NCI-H2196 (cell line): ENCODE data around the gene NRXN3.
"Not testable (repeated sequence)": the region's sequence is repeated elsewhere in the genome, so short reads cannot be mapped to it uniquely, and the experiment has no call there.

ENCODE experiments used
- DNase-seq: peaks from one replicate; lab custom pipeline; 2025; ENCODE audit not compliant: unreplicated experiment; lab: John Stamatoyannopoulos, UW

Gene NRXN3

DNA sequence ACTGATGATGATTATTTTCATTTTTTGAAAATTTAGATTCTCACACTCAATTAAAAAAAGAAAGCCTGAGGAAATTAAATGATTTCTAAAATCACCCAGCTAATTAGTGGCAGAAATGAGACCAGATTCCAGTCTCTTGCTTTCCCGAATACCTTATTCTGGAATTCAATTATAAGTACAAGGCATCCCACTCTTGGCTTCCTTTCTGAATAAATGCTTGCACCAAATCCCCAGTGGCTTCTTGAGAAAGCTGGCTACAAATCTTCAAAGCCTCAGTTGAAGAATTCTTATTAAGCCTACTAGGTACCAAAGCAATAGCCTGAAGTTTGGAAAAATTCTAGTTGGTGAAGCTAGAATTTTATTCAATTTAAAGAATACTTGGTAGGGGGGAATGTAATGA lies 1564.5 kb downstream of the NRXN3 start:
- DNase-seq = no peak

DNA sequence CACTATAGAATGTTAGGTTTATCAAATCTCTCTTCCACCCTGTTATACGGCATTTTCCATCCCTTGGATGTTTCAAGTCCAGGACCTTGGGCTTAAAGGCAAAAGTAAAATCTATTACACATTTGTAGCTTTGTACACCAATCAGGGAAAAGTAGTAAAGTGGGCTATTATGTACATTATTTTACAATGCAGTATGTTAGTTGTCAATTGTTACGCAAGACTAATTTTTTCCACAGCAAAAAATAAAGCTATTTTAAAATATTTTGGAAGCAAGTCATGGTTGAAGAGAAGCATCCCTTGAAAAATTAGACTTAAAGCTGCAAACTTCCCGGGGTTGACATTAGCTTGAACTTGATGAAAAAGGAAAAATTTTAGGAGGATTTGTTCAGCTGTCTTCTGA lies 1564.9 kb downstream of the NRXN3 start:
- DNase-seq = no peak

DNA sequence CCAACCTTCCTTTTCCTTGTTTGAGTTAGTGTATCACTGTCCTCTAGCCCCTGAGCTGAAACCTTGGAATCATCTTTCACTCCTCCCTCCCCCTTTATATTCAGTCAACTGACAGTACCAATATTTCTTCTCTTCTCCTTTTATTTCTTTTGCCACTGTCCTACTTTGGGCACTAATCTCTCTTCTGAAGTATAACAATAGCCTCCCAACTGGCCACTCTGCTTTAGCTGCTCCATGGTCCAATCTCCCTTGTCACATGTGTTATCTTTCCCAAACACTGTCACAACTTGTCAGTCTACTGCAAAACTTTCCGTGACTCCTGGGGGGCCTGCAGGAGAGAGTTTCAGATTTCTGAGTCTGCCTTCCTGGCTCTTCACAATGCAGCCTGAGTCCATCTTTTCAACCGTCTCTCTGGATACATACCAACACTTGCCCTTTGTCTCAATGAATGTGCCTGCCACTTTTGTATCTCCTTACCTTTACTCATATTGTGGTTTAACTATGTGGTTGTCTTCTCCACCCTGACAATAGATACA lies 1570.0 kb downstream of the NRXN3 start:
- DNase-seq = no peak

- DNase-seq = no peak
These were observed 1572.0 kb downstream of the NRXN3 start for GRCh38 chr14:79742142-79742541.

DNA sequence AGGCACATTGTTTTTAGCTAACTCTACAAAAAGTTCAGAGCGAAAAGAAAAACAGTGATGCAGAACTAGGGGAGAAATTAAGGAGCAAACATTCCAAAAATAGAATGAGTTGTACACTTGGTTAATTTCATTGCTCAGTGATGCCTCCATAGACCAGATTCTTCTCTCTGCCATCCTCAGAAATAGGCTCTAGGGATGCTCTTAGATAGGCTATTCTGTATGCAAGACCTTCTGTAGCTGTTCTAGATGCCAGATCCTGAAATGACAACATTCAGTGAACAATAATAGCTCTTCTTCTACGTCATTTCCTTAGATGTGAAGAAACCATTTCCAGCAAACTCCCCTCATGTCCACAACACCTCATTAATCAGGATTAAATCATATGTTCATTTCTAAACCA lies 1574.9 kb downstream of the NRXN3 start:
- no peak for DNase-seq

- no peak for DNase-seq
These were observed 1578.9 kb downstream of the NRXN3 start for GRCh38 chr14:79749065-79749464.

DNA sequence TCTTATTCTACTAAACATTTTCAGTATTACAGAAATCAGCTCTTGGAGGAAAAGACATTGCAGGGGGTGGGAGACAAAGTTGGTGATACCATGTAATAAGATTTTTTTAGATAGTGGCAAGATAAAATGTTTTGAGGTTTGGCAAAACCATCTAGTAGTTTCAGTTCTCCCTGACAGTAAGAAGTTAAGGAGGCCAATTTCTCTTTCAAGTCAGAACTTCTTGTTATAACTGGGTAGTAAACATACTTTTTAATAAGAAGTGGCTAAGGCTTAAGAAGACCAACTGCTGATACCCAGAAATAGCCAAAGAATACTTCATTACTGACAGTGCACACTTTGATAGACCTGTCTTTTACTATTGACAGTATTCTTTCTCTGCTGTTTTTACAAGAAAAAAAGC lies 1588.8 kb downstream of the NRXN3 start:
- DNase-seq = no peak

- DNase-seq = no peak
These were observed 1594.2 kb downstream of the NRXN3 start for GRCh38 chr14:79764323-79764722.

DNA sequence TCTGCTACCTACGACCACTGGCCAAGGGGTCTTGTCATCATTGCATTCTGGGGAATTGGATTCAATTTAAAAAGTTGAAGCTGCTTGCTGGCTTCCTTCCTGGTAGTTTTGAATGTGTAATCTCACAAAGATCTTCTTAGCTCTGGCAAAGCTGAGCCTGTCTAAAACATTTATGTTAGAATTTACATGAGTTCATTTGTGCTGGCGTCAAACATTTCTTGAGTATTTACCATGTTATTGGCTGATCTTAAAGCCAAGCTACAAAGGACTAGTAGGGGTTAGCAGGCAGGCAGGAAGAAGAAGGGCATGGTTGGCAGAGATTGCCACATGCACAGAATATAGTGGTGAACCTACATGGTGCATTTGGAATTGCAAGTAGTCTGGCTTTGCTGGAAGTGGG lies 1596.3 kb downstream of the NRXN3 start:
- no peak for DNase-seq

DNA sequence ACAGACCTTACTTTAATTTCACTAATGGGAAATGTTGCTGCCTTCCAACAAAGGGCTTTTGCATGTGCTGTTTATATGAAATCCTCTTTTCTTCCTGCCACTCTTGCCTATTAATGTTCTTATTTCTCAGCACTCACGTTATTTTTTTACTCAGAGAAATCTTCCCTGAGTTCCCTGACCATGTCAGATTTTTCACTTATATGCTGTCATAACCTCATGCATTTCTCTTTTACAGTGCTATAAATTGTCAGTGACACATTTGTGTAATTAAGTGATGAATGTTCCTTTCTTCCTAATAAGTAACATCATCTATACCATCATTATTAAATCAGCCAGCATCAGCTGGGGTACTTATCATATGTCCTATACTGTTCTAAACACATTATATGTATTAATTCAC lies 1597.1 kb downstream of the NRXN3 start:
- DNase-seq = no peak

DNA sequence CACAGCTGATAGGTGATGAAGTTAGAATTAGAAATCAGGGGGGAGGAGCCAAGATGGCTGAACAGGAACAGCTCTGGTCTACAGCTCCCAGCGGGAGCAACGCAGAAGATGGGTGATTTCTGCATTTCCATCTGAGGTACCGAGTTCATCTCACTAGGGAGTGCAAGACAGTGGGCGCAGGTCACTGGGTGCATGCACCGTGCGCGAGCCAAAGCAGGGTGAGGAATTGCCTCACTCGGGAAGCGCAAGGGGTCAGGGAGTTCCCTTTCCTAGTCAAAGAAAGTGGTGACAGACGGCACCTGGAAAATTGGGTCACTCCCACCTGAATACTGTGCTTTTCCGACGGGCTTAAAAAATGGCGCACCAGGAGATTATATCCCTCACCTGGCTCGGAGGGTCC lies 1597.5 kb downstream of the NRXN3 start:
- not testable (repeated sequence) for DNase-seq

GRCh38 chr14:79781882-79782281 lies 1611.7 kb downstream of the NRXN3 start:
- no peak for DNase-seq

DNA sequence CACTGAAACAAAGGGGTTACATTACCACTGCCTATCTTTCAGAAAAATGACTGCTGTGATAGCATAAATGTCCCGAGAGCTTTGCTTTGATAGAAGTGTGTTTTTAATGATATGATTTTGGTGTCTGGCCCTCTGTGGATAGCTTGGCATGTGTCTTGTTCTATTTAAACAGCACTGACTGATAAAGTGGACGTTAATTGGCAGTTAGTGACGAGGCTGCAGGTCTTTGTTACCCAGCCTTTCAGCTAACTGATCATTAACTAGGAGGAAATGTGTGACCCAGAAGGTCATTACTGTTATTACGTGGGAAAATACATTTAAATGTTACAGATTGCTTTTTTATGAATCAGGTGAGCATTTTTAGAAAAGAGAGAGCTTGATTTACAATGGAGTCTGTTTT lies 1612.9 kb downstream of the NRXN3 start:
- no peak for DNase-seq

- no peak for DNase-seq
These were observed 1616.3 kb downstream of the NRXN3 start for GRCh38 chr14:79786522-79786921.

- no peak for DNase-seq
These were observed 1618.2 kb downstream of the NRXN3 start for GRCh38 chr14:79788346-79788745.

DNA sequence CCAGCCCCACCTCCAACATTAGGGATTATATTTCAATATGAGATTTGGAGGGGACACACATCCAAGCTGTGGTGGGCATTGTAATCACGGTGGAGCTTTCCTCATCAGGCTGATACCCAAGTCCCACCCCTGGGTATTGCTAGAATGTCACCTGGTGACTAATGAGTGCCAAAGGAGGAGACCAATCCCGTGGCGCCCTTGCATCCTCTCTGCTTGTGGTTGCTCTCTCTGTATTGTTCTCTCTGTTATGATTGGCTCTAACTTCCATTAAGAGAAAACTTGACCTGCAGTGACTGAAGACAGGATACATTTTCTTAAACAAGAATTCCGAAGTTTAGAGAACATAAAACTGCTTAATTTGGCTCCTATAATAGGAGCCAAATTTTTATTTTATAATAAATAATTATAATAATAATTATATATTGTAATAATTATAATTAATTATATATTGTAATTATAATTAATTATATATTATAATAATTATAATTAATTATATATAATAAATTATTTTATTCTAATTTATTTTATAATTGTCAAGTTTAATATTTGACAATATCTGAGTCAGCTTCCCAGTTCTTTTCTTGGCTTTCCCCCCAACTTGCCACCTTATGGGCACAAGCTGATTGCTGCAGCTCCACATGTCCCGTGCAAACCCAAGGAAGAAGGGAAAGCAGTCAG lies 1621.0 kb downstream of the NRXN3 start:
- DNase-seq = no peak

DNA sequence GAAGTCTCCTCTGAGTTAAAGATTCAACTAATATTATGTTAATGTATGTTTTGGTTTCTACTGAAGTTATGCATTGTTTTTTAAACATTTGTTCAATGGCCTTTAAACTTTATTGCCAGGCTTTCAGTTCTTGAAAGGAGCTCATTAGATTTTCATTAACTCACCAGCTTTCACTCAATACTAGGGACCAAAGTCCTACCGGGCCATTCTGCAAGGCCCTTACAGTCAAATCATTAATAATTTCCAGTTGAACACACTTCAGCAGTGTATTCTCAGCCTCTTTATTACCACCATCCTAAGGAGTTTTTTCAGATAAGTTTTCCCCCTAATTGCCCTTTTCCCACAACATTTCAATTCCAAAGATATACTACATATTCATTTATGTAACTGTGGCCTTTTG lies 1631.9 kb downstream of the NRXN3 start:
- no peak for DNase-seq

DNA sequence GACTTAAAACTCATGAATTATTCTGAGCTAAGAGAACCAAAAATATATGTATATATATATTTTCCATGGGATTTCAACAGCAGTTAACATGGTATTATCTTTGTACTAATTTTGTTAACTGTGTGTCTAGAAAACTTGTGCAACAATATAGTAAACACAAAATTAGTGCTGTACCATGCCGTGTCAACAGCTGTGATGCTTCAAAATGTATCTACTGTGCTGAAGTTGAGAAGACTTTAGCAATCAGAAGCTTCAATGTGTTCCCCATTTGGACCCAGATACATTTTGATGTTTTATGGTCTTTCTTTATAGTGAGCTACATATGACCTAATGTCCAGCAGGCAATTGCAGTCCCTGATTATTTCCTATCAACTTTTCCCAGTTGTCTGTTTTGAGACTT lies 1635.5 kb downstream of the NRXN3 start:
- no peak for DNase-seq

GRCh38 chr14:79809849-79810612 lies 1639.9 kb downstream of the NRXN3 start:
- DNase-seq = no peak

GRCh38 chr14:79820866-79821535 lies 1650.8 kb downstream of the NRXN3 start:
- no peak for DNase-seq

- DNase-seq = no peak
These were observed 1651.9 kb downstream of the NRXN3 start for GRCh38 chr14:79822034-79822433.

- DNase-seq = no peak
These were observed 1654.9 kb downstream of the NRXN3 start for GRCh38 chr14:79825046-79825521.
